ENCODE data around the gene FARSB. TPM values are rescaled to one million over a fixed set of nuclear protein-coding genes. Genes with fewer than 3 reads are reported as not detected.
A peak's percentile ranks its signal among the peaks of the same experiment; 100 is the strongest.

Gene FARSB
- polyA plus RNA-seq, 1 experiment, result 32.6 TPM

GRCh38 chr2:222673273-222673672 lies 17.4 kb upstream of the FARSB start:
- Histone ChIP-seq H3K9me3 (ENCODE audit: control insufficient read depth, insufficient read depth, low read length) (no peaks in the 10 kb centered on the region), H3K27me3 (ENCODE audit: control insufficient read depth, insufficient read depth, low read length) (peaks cover 25% of the 10 kb centered on the region), H3K4me3 (ENCODE audit: low read depth, low read length) (no peak overlapping the region), H3K27ac (ENCODE audit: low read depth, low read length) (no peak overlapping the region)
- ChIA-PET POLR2A (no interaction called here), CTCF (no interaction called here)
- no peak for TF ChIP-seq CTCF (IDR thresholded peaks at IDR 0.05; ENCODE audit: low read depth, low read length)
- no peak for DNase-seq (ENCODE audit: low read depth, low spot score)

- Histone ChIP-seq H3K9me3 (ENCODE audit: control insufficient read depth, insufficient read depth, low read length) (no peaks in the 10 kb centered on the region), H3K27me3 (ENCODE audit: control insufficient read depth, insufficient read depth, low read length) (peaks cover 22% of the 10 kb centered on the region), H3K4me3 (ENCODE audit: low read depth, low read length) (peak overlapping the region; percentile 48), H3K27ac (ENCODE audit: low read depth, low read length) (no peak overlapping the region)
- DNase-seq (ENCODE audit: low read depth, low spot score), result no peak
- ChIA-PET CTCF (interaction anchor here (2.6 kb wide), 1 partner anchor 19 kb away, joined by 11 read pairs; no protein-coding TSS in a partner anchor), POLR2A (no interaction called here)
- TF ChIP-seq CTCF (IDR thresholded peaks at IDR 0.05; ENCODE audit: low read depth, low read length), result no peak
Observed at GRCh38 chr2:222672068-222672401, 16.1 kb upstream of the FARSB start.

- ChIA-PET CTCF (interaction anchor here (2.6 kb wide), 1 partner anchor 20 kb away, joined by 11 read pairs; no protein-coding TSS in a partner anchor), POLR2A (no interaction called here)
- peaks cover 22% of the 10 kb centered on the region for H3K27me3 ChIP-seq (ENCODE audit: control insufficient read depth, insufficient read depth, low read length)
- H3K4me3 ChIP-seq (ENCODE audit: low read depth, low read length), result peak within 1 kb of the TSS; percentile 48
- no peak within 1 kb of the TSS for H3K27ac ChIP-seq (ENCODE audit: low read depth, low read length)
- TF ChIP-seq CTCF (IDR thresholded peaks at IDR 0.05; ENCODE audit: low read depth, low read length), result no peak
- DNase-seq (ENCODE audit: low read depth, low spot score), result no peak
- H3K9me3 ChIP-seq (ENCODE audit: control insufficient read depth, insufficient read depth, low read length), result no peaks in the 10 kb centered on the region
Observed at GRCh38 chr2:222671259-222672067, 15.6 kb upstream of the FARSB start, which contains the start of gene MOGAT1. Gene MOGAT1, plus strand, starts transcription at chr2:222671658. Its CDS starts 128 bp downstream, at chr2:222671786.

- H3K27ac ChIP-seq (ENCODE audit: low read depth, low read length), result no peak overlapping the region
- POLR2A ChIA-PET, result no interaction called here
- no peak for TF ChIP-seq CTCF (IDR thresholded peaks at IDR 0.05; ENCODE audit: low read depth, low read length)
- no peak overlapping the region for H3K4me3 ChIP-seq (ENCODE audit: low read depth, low read length)
- no peak for DNase-seq (ENCODE audit: low read depth, low spot score)
- CTCF ChIA-PET, result interaction anchor here (2.6 kb wide), 1 partner anchor 21 kb away, joined by 11 read pairs; no protein-coding TSS in a partner anchor
- H3K9me3 ChIP-seq (ENCODE audit: control insufficient read depth, insufficient read depth, low read length), result no peaks in the 10 kb centered on the region
- peaks cover 22% of the 10 kb centered on the region for H3K27me3 ChIP-seq (ENCODE audit: control insufficient read depth, insufficient read depth, low read length)
Observed at GRCh38 chr2:222670191-222671038, 14.5 kb upstream of the FARSB start.

Measured in AG04450 (cell line).